Mesodermal cell (in vitro differentiated cells): Measurements from ENCODE around the gene MPPED1.

Source experiments
- H3K27ac ChIP-seq: 2 replicates; pipeline ENCODE4 v1.7.0; 2013; ENCODE audit warnings: mild to moderate bottlenecking, low read depth, low read length, moderate library complexity; ENCODE audit not compliant: severe bottlenecking
- H3K36me3 ChIP-seq: 2 replicates; pipeline ENCODE4 v1.7.1; 2013; ENCODE audit warnings: mild to moderate bottlenecking, low read length, moderate library complexity; ENCODE audit not compliant: control insufficient read depth, insufficient read depth
- H3K4me1 ChIP-seq: one replicate; pipeline ENCODE4 v1.7.1; 2013; ENCODE audit warnings: mild to moderate bottlenecking, low read length; ENCODE audit not compliant: insufficient read depth, control insufficient read depth, poor library complexity, severe bottlenecking
- H3K4me3 ChIP-seq: 2 replicates; pipeline ENCODE4 v1.7.0; 2013; ENCODE audit warnings: low read length, control low read depth, mild to moderate bottlenecking; ENCODE audit not compliant: insufficient read depth, poor library complexity, severe bottlenecking; ENCODE audit errors: extremely low read depth
- H3K9me3 ChIP-seq: 2 replicates; pipeline ENCODE4 v1.7.1; 2013; ENCODE audit warnings: mild to moderate bottlenecking, low read length, moderate library complexity; ENCODE audit not compliant: control insufficient read depth
- WGBS, 2 experiments: methylation state at CpG; one replicate each; pipeline ENCODE4 v1.1.5; 2013; ENCODE audit warnings: missing lambda C conversion rate in 2 of 2; ENCODE audit not compliant: insufficient coverage in 2 of 2; 5-methylcytosine and 5-hydroxymethylcytosine counted together

Gene MPPED1

DNA sequence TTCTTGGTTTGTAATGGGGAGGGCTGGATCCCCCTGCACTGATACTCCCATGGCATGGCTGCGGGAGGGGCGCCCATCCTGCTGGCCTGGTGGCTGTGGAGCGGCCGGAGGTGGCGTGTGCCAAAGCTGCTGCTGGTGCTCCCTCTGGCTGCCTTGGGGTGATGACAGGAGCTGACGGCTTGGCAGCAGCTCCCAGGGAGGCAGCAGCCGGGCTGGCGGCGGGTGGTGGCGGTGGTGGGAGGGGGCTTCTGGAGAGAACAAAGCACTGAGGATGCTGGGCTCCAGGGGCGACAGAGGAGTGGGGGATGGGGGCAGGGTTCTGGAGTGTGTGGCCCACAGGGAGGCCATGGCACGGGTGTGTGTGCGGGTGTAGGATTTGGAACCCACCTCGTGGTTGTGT is 11.4 kb upstream of the MPPED1 start:
- Histone ChIP-seq H3K9me3 (no peaks in the 10 kb centered on the region), H3K27ac (no peak overlapping the region), H3K4me3 (no peak overlapping the region), H3K36me3 (no peaks in the 10 kb centered on the region), H3K4me1 (no peaks in the 10 kb centered on the region)
- 89% methylated on average over 6 to 12 of the region's 14 CpGs for WGBS, 2 experiments

DNA sequence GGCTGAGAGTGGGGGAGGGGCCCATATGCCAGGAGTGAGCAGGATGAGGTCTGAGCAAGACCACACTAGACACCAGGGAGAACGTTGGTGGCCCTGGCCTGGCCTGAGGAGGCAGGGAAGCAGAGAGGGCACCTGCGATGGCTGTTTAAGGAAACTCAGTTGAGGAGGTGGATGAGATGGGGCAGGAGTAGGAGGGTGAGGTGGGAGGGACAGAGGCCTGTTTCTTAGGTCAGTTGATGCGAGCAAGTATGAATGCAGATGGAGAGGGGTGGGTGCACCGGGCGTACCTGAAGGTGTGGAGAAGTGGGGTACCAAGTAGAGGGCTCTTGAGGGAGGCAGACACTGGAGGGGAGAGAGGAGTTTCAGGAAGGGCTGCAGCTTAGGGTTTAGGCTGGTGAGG is 10.6 kb upstream of the MPPED1 start:
- H3K36me3 ChIP-seq: no peaks in the 10 kb centered on the region
- no peak overlapping the region for H3K4me3 ChIP-seq
- WGBS, 2 experiments: 70 to 75% methylated on average over 3 to 5 of the region's 5 CpGs
- H3K27ac ChIP-seq: no peak overlapping the region
- no peaks in the 10 kb centered on the region for H3K9me3 ChIP-seq
- no peaks in the 10 kb centered on the region for H3K4me1 ChIP-seq

DNA sequence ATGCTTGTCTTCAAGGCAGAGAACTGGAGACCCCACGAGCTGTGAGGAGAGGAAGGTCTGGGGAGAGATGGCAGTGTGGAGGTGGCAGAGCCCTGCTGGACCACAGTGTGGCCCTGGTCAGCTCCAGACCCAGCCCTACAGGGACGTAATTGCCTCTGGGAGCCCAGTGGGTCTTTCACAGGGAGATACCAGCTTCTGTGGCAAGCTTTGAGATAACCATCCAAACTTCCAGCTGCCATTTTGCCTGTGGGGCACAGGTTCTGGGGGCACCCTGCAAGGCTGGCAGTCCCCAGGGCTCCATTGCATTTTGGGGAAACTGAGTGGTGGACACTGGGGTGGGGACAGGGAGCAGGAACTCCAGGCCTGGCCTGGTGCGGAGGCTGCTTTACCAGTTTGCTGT is 10.2 kb upstream of the MPPED1 start:
- Histone ChIP-seq H3K4me1 (no peaks in the 10 kb centered on the region), H3K27ac (no peak overlapping the region), H3K4me3 (no peak overlapping the region), H3K9me3 (no peaks in the 10 kb centered on the region), H3K36me3 (no peaks in the 10 kb centered on the region)
- 90% methylated on average over 2 of the region's 3 CpGs for WGBS, 2 experiments

DNA sequence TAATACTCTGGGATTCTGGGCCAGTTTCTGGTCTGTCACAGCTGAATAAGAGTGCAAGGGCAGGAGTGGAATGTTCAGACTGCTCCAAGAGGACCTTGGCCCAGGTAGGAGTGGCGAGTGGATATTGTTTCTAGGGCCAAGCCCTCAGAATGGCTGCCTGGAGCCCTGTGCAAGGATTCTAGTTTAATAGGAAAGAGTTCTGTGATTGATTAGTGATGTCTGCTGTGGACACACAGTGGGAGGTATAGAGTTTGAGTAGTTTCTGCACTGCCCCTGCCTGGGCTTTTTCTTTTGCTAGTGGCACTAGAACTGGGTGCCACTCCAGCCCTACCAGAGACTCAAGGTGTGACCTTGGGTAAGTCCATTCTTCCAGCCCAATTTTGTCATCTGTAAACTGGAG is 9.7 kb upstream of the MPPED1 start:
- H3K36me3 ChIP-seq: no peaks in the 10 kb centered on the region
- no peaks in the 10 kb centered on the region for H3K9me3 ChIP-seq
- no peak overlapping the region for H3K27ac ChIP-seq
- no peaks in the 10 kb centered on the region for H3K4me1 ChIP-seq
- WGBS, 2 experiments: 83 to 86% methylated on average over 1 of the region's 1 CpG
- no peak overlapping the region for H3K4me3 ChIP-seq

DNA sequence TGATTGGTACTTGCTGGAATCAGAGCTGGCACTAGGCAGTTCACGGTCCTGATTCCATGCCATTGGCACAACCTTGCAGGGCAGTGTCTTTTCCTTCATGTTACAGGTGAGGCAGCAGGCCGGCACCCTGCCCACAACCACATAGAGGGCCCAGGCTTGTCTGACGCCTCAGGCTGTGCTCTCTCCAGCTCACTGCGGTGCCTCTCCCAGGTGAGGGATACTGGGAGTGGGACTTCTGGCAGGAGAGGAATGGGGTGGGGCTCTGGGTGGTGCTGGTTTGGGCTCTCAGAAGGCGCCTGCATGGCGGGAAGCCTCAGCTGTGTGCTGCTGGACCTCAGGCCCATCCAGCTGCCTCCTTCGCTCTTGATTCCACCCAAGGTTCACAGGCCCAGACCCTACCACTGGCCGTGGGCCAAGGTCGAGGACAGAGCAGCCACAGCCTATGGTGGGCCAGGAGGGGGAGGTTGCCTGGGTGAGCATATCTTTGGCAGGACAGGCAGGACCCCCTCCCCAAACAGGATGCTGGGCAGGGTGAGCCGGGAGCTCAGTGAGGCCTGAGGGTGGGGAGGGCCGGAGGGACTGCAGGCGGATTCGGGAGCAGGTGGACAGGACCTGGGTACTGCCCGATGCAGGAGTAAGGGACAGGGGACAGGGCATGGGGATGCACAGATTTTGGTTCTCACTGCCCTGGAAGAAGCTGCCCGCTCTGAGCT is 7.0 kb upstream of the MPPED1 start:
- Histone ChIP-seq H3K36me3 (no peaks in the 10 kb centered on the region), H3K4me1 (no peaks in the 10 kb centered on the region), H3K27ac (no peak overlapping the region), H3K9me3 (no peaks in the 10 kb centered on the region), H3K4me3 (no peak overlapping the region)
- WGBS, 2 experiments: 89% methylated on average over 10 to 11 of the region's 15 CpGs

DNA sequence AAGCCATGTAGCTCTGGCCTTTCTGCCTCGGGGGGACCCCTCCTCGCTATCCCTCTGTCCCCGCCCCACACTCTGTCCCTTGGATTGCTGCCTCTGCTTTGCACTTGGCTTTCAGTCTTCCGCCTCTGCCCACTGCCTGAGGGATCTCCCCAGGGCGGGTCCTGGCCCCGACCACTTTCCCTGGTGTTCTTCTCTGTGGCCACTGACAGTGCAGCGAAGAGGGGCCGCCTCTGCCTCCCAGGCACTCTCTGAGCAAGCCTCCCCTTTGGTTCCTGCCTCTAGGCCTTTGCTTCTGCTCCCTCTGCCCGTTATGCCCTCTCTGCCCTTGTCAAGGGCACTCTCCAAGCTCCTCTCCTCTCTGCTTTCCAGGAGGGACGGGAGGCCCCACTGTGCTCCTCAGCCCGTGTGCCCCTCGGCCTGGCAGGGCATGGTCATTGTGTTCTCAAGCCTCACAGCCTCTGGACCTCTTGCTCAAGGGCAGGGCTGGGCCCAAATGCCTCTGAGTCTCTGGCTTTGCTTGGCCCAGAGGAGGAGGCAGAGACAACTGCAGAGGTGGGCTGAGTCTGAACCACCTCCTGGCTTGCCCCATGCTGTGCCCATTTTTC is 5.5 kb upstream of the MPPED1 start:
- WGBS, 2 experiments: 77 to 80% methylated on average over 12 of the region's 12 CpGs
- Histone ChIP-seq H3K4me1 (no peaks in the 10 kb centered on the region), H3K36me3 (no peaks in the 10 kb centered on the region), H3K9me3 (no peaks in the 10 kb centered on the region), H3K27ac (no peak overlapping the region), H3K4me3 (no peak overlapping the region)

DNA sequence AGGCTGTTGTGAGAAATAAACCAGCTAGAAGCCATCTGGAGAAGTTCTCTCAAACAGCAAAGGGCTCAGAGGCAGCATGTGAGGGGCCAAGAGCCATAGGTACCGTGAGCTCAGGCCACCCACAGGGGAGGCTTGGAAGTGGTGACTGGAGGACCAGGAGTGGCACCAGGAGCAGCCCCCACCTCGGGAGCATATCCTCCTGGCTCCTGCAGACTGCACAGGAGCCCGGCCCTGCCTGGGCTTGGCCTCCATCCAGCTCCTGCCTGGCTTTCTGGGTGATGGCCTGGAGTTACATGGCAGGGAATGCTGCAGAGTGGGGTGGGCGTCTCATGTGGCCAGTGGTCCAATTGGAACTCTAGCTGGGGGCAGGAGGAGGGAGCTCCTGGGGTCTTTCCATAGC is 4.2 kb upstream of the MPPED1 start:
- Histone ChIP-seq H3K4me1 (no peaks in the 10 kb centered on the region), H3K36me3 (no peaks in the 10 kb centered on the region), H3K27ac (no peak overlapping the region), H3K9me3 (no peaks in the 10 kb centered on the region), H3K4me3 (no peak overlapping the region)
- WGBS, 2 experiments: 69 to 80% methylated on average over 3 to 4 of the region's 4 CpGs

DNA sequence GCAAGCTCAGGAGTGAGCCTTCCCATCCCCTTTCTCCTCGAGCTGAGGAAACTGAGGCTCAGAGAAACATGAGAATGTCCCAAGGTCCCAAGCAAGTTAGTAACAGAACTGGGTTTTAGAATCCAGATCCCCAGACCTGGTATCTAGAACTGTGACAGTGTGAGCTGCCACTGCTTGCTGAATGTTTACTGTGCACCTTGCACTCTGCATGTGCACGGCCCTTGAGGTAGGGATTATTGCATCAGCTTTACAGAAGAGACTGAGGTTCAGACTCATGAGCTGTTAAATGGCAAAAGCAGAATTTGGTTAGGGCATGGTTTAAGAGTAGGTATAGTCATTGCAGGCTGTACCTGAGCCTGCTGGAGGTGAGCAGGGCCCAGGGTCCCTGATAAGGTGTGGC is 3.8 kb upstream of the MPPED1 start:
- no peak overlapping the region for H3K27ac ChIP-seq
- H3K36me3 ChIP-seq: no peaks in the 10 kb centered on the region
- 87 to 100% methylated on average over 2 of the region's 2 CpGs for WGBS, 2 experiments
- no peaks in the 10 kb centered on the region for H3K4me1 ChIP-seq
- no peak overlapping the region for H3K4me3 ChIP-seq
- no peaks in the 10 kb centered on the region for H3K9me3 ChIP-seq

DNA sequence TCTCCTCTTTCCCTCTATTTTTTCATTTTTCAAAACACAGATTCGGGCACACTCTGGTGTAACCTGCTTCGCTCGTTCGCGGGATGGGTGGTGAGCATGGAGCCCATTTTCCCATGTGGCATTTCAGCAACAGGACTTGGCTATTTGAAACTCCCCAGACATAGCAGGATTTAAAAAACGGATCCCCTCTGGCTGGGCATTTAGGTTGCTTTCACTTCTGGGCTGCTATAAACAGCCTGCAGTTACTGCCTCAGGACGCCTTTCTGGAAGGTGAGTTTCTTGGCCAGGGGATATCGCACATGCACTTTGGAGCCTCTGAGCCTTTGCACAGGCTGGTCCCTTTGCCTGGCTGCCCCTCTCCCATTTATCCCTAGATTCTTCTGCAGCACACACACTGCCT is 2.8 kb upstream of the MPPED1 start:
- Histone ChIP-seq H3K4me1 (no peaks in the 10 kb centered on the region), H3K36me3 (no peaks in the 10 kb centered on the region), H3K4me3 (no peak overlapping the region), H3K9me3 (no peaks in the 10 kb centered on the region), H3K27ac (no peak overlapping the region)
- WGBS, 2 experiments: 91 to 92% methylated on average over 6 to 8 of the region's 8 CpGs

DNA sequence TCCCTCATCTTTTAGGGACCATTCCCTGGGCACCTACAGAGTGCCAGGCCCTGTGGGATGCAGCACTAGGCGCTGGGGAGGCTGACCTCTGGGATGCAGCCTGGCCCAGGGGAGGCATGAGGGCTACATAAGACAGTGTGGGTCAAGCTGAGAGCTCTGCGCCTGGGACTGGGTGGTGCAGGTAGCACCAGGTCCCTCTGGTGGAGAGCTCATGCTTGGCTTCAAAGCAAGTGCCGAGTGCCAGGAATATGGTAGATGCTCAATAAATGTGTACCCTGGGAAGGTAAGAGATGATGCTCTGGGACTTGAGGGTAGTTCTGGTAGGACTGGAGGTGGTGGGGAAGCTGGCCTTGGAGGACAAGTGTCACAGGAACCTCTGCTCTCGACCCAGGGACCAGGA is 2.0 kb upstream of the MPPED1 start:
- 80 to 86% methylated on average over 2 to 4 of the region's 4 CpGs for WGBS, 2 experiments
- H3K27ac ChIP-seq: no peak overlapping the region
- no peaks in the 10 kb centered on the region for H3K36me3 ChIP-seq
- H3K9me3 ChIP-seq: no peaks in the 10 kb centered on the region
- no peak overlapping the region for H3K4me3 ChIP-seq
- no peaks in the 10 kb centered on the region for H3K4me1 ChIP-seq

DNA sequence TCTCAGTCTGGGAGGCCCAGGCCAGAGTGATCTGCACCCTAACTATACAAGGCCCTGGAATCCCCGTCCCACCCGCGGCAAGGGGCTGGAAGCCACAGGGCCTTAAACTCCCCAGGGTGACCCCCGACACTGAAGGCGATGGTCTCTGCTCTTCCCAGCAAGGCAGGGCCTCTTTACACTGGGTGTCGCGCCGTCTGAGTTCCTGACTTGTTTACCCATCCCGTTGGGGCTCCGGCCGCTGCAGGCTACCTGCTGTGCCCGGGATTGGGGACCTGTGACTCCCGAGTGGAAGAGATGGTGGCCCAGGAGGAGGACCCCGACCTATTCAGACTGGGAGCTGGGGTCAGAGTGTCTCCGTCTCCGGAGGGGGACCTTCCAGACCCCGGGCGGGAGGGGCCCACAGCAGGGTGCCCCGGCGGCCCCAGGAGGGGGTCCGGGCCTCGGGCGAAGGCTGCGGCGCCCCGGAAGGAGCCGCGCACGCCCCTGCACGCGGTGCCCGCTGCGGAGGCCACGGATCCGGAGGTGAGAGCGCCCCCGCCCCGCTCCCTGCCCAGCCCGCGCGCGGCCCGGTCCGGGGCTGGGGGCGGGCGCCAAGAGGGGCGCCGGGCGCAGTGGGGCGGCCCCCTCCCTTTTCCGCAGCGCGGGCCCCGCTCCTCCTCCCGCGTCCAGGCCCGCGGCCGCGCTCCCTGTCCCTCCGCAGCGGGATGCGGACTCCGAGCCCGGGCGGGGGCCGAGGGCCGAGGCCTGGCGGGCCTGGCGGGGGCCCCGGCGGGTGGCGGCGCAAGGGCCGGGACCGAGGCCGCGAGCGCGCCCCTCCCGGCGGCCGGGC is 560 bp upstream of the MPPED1 start:
- H3K36me3 ChIP-seq: no peaks in the 10 kb centered on the region
- no peak overlapping the region for H3K4me3 ChIP-seq
- H3K27ac ChIP-seq: no peak overlapping the region
- H3K4me1 ChIP-seq: no peaks in the 10 kb centered on the region
- no peaks in the 10 kb centered on the region for H3K9me3 ChIP-seq
- WGBS, 2 experiments: 23 to 24% methylated on average over 46 to 48 of the region's 83 CpGs
